Retinal pigment epithelial cell (primary cell): ENCODE measurements around the gene ZBTB40.
A peak's percentile ranks its signal among the peaks of the same experiment; 100 is the strongest.

Experiments
- DNase-seq: peaks from one replicate; pipeline ENCODE4 v3.0.0-alpha.2; 2010; ENCODE audit warnings: low read depth
- H3K4me3 ChIP-seq: 2 replicates; pipeline ENCODE4 v1.5.1; 2011; ENCODE audit warnings: mild to moderate bottlenecking, low read length, control low read depth, moderate library complexity
- CTCF ChIP-seq: conservative IDR thresholded peaks from 2 replicates; pipeline ENCODE4 v1.5.1; 2011; ENCODE audit warnings: low read depth, low read length, control low read depth, inconsistent platforms

The ZBTB40 gene

DNA sequence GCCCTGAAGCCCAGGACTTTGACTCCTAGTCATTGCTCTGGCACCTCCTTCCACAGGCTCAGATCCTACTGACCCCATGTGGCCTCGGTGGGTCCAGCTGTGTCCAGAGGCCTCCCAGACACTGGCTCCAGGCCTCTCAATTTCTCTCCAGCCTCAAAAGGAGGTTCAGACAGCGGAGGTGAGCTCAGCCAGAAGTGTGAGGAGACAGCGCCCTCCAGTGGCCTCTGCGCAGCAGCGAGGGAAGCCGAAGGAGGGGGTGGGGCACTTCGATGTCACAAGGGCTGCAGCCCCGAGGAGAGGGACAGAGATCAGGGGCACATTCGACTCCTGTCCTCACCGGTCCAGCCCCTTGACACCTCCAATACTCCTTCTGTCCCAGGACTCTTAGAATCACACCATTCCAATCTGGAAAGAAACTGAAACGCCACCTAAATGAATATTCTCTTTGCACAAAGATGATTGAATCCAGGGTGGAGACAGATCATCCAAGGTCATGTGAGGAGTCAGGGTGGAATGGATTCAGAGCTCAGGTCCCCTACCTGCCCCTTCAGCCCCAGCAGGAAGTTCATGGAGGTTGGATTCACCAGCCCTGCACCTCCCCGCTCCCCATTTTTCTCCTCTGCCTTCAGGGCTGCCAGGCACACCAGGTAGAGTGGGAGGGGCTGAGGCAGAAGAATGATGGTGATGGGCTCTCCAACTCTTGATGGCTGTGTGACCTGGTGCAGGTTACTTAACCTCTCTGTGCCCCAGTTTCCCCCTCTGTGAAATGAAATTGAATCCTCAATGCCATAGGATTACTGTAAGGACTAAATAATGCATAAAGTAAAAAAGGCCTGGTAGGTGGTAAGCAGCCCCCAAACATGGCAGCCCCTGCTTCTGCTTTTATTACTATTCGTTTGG is 34.8 kb upstream of the ZBTB40 start:
- DNase-seq: no peak
- H3K4me3 ChIP-seq: no peak overlapping the region
- TF ChIP-seq CTCF: peak; percentile 96

- no peak for TF ChIP-seq CTCF
- no peak for DNase-seq
Measured at GRCh38 chr1:22417466-22417865, 34.2 kb upstream of the ZBTB40 start.

DNA sequence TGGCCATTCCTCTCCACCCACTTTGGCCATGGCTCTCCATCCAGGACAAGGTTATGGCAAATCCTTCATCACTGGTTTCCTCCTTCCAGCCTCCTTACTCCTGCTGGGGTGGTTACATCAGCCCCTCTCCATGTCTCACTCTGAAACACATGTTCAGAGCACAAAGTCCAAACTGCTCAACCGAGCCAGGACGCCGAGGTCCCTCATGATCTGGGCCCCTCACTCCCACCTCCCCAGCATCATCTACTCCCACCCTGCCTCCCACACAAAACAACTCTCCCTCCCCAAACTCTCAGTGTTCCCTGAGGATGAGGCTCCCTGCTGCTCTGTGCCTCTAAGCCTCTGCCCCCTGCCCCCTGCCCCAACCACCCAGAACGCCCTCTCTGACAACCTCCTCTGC is 33.3 kb upstream of the ZBTB40 start:
- no peak overlapping the region for H3K4me3 ChIP-seq
- TF ChIP-seq CTCF: no peak
- DNase-seq: no peak

More at GRCh38 chr1:22417466-22417865, 34.2 kb upstream of the ZBTB40 start:
- H3K4me3 ChIP-seq: no peak overlapping the region

DNA sequence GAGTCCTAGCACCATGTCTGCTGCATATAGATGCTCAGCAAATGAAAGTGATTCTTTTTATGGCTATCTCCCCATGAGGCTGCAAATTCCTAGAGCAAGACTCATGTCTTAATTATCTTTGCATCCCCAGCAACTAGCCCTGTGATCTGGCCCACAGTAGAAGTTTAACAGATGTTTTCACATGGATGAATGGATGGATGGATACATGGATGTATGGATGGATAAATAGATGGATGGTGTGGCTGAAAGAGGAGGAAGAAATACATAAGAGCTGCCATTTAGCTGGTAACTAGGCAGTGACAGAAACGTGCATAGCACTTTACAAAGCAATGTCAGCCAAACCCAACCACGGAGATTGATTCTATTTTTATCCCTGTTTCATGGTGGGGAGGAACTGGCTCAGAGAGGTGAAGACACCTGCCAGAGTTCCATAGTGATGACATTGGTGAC is 32.7 kb upstream of the ZBTB40 start:
- TF ChIP-seq CTCF: no peak
- H3K4me3 ChIP-seq: no peak overlapping the region
- DNase-seq: no peak

- peak; percentile 88 for TF ChIP-seq CTCF
- DNase-seq: peak; percentile 25
- H3K4me3 ChIP-seq: no peak overlapping the region
Measured at GRCh38 chr1:22420455-22421053, 31.1 kb upstream of the ZBTB40 start.

DNA sequence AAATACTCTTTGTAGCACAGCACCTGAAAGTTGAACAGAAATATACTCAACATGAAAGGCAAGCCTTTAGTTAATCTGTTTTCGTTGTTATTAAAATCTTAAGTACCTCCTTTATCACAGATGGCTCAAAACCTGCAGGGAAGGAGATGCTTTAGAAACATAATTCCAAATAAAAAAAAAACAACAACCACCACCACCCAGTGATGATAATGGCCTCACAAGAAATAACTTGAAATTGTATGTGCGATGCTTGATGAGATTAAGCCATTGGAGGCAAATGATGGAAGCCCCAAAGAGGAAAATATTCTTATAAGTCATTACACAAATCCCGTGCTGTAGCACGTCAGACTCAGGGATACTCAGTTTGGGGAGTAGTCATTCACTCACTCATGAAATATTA is 24.9 kb upstream of the ZBTB40 start:
- no peak for TF ChIP-seq CTCF
- DNase-seq: no peak
- H3K4me3 ChIP-seq: no peak overlapping the region
